ENCODE measurements around the gene CDK5RAP1. TPM values are rescaled to one million over a fixed set of nuclear protein-coding genes. Genes with fewer than 3 reads are reported as not detected.

Gene CDK5RAP1
- polyA plus RNA-seq, 2 of the 4 experiments (the other 2 are of a cell fraction) = 39.6 to 39.7 TPM

DNA sequence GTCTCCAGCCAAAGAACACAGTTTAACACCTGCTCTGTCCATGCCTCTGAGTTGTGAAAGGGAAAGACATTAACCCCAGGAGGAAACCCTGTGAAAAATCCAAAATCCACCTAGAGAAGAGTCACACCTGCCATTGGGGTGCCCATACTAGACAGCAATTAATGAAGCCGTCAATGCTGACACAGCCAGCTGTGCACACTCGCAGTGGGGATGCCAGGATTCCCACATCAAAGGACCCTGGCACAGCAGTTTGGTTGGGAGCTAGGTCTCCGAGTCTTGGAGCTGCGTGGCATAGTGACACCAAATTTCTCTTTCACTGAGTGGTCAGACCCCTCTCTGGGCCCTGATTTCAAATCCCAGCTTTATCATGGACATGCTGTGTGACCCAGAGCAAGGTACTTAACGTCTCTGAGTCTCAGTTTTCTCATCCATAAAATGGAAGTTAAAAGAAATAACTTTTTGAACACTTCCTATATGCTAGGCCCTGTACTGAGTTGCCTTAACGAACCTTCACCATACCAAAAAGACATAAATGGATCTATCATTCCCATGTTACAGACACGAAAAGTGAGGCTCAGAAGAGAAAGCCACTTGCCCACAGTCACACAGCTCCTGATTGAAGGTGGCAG lies 87.5 kb downstream of the CDK5RAP1 start:
- no peak overlapping the region for H3K4me3 ChIP-seq
- DNase-seq (ENCODE audit: low read depth in 1 of 2, low spot score in 1 of 2) = no peak
- no peaks in the 10 kb centered on the region for H3K9me3 ChIP-seq
- H3K4me2 ChIP-seq = no peak overlapping the region
- FAIRE-seq = no peak
- ChIA-PET POLR2A (no interaction called here), CTCF (interaction anchor here (1.1 to 3.1 kb wide), 2 partner anchors 13 to 17 kb away, joined by 5 to 17 read pairs; no protein-coding TSS in a partner anchor)
- H3K4me1 ChIP-seq = no peaks in the 10 kb centered on the region
- TF ChIP-seq, protein P1, sequence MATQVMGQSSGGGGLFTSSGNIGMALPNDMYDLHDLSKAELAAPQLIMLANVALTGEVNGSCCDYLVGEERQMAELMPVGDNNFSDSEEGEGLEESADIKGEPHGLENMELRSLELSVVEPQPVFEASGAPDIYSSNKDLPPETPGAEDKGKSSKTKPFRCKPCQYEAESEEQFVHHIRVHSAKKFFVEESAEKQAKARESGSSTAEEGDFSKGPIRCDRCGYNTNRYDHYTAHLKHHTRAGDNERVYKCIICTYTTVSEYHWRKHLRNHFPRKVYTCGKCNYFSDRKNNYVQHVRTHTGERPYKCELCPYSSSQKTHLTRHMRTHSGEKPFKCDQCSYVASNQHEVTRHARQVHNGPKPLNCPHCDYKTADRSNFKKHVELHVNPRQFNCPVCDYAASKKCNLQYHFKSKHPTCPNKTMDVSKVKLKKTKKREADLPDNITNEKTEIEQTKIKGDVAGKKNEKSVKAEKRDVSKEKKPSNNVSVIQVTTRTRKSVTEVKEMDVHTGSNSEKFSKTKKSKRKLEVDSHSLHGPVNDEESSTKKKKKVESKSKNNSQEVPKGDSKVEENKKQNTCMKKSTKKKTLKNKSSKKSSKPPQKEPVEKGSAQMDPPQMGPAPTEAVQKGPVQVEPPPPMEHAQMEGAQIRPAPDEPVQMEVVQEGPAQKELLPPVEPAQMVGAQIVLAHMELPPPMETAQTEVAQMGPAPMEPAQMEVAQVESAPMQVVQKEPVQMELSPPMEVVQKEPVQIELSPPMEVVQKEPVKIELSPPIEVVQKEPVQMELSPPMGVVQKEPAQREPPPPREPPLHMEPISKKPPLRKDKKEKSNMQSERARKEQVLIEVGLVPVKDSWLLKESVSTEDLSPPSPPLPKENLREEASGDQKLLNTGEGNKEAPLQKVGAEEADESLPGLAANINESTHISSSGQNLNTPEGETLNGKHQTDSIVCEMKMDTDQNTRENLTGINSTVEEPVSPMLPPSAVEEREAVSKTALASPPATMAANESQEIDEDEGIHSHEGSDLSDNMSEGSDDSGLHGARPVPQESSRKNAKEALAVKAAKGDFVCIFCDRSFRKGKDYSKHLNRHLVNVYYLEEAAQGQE (IDR thresholded peaks at IDR 0.05) = no peak
- TF ChIP-seq, protein P2, sequence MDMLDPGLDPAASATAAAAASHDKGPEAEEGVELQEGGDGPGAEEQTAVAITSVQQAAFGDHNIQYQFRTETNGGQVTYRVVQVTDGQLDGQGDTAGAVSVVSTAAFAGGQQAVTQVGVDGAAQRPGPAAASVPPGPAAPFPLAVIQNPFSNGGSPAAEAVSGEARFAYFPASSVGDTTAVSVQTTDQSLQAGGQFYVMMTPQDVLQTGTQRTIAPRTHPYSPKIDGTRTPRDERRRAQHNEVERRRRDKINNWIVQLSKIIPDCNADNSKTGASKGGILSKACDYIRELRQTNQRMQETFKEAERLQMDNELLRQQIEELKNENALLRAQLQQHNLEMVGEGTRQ (IDR thresholded peaks at IDR 0.05) = no peak
- TF ChIP-seq, protein P3, sequence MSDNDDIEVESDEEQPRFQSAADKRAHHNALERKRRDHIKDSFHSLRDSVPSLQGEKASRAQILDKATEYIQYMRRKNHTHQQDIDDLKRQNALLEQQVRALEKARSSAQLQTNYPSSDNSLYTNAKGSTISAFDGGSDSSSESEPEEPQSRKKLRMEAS (IDR thresholded peaks at IDR 0.05) = no peak
- no peak for TF ChIP-seq GATA3 (IDR thresholded peaks at IDR 0.05; ENCODE audit: borderline replicate concordance)
- no peak for TF ChIP-seq POLR2AphosphoS2 (conservative IDR thresholded peaks at IDR 0.05; ENCODE audit: low read length)
- TF ChIP-seq KDM1A (IDR thresholded peaks at IDR 0.05; ENCODE audit: low read depth) = peak; percentile 21; the same call in 1 of the 2 replicates
- H3K27ac ChIP-seq = no peak overlapping the region
- no peak for ATAC-seq
- 61% methylated on average over 7 of the region's 7 CpGs for WGBS (ENCODE audit: missing lambda C conversion rate)

DNA sequence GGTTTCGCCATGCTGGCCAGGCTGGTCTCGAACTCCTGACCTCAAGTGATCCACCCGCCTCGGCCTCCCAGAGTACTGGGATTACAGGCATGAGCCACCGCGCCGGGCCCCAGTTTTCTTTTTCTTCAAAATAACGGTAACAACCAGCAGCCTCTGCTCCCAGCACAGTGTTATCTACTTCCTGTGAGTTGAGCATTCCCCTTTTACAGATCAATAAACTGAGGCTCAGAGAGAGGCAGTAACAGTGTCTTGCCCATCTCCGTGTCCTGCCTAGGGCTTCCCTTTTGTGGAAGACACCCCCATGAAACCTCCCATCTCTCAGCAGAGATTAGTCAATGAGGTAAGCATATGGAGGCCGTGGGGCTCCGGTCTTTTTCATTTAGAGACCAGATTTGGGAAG lies 88.7 kb downstream of the CDK5RAP1 start:
- Histone ChIP-seq H3K4me2 (no peak overlapping the region), H3K9me3 (no peaks in the 10 kb centered on the region), H3K4me1 (no peaks in the 10 kb centered on the region), H3K4me3 (no peak overlapping the region), H3K27ac (no peak overlapping the region)
- DNase-seq (ENCODE audit: low read depth in 1 of 2, low spot score in 1 of 2) = no peak
- no peak for TF ChIP-seq RARB (CRISPR knock-in tag; IDR thresholded peaks at IDR 0.05)
- TF ChIP-seq RCOR1 (IDR thresholded peaks at IDR 0.05; ENCODE audit: low read depth, low read length) = no peak
- no peak for TF ChIP-seq HDAC2 (IDR thresholded peaks at IDR 0.05)
- no peak for TF ChIP-seq ESRRA (IDR thresholded peaks at IDR 0.05; ENCODE audit: borderline replicate concordance, low read length)
- TF ChIP-seq HOXB5 (CRISPR knock-in tag; IDR thresholded peaks at IDR 0.05) = no peak
- TF ChIP-seq, protein P2 (IDR thresholded peaks at IDR 0.05) = no peak
- TF ChIP-seq MYC (IDR thresholded peaks at IDR 0.05; ENCODE audit: borderline replicate concordance, low read length) = no peak
- TF ChIP-seq SMC3 (IDR thresholded peaks at IDR 0.05) = no peak
- TF ChIP-seq, protein P4, sequence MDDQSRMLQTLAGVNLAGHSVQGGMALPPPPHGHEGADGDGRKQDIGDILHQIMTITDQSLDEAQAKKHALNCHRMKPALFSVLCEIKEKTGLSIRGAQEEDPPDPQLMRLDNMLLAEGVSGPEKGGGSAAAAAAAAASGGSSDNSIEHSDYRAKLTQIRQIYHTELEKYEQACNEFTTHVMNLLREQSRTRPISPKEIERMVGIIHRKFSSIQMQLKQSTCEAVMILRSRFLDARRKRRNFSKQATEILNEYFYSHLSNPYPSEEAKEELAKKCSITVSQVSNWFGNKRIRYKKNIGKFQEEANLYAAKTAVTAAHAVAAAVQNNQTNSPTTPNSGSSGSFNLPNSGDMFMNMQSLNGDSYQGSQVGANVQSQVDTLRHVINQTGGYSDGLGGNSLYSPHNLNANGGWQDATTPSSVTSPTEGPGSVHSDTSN (IDR thresholded peaks at IDR 0.05) = no peak
- no peak for TF ChIP-seq HOXB13 (CRISPR knock-in tag; IDR thresholded peaks at IDR 0.05; ENCODE audit: low read depth)
- TF ChIP-seq, protein P5, sequence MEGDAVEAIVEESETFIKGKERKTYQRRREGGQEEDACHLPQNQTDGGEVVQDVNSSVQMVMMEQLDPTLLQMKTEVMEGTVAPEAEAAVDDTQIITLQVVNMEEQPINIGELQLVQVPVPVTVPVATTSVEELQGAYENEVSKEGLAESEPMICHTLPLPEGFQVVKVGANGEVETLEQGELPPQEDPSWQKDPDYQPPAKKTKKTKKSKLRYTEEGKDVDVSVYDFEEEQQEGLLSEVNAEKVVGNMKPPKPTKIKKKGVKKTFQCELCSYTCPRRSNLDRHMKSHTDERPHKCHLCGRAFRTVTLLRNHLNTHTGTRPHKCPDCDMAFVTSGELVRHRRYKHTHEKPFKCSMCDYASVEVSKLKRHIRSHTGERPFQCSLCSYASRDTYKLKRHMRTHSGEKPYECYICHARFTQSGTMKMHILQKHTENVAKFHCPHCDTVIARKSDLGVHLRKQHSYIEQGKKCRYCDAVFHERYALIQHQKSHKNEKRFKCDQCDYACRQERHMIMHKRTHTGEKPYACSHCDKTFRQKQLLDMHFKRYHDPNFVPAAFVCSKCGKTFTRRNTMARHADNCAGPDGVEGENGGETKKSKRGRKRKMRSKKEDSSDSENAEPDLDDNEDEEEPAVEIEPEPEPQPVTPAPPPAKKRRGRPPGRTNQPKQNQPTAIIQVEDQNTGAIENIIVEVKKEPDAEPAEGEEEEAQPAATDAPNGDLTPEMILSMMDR (IDR thresholded peaks at IDR 0.05) = no peak
- no peak for TF ChIP-seq POLR2A (IDR thresholded peaks at IDR 0.05; ENCODE audit: low read length)
- POLR2A ChIA-PET = no interaction called here
- CTCF ChIA-PET = no interaction called here
- 75% methylated on average over 11 of the region's 11 CpGs for WGBS (ENCODE audit: missing lambda C conversion rate)
- ATAC-seq = no peak
- FAIRE-seq = no peak
